Amygdala (tissue), 56 donors: ENCODE data around the gene C1QBP.

Experiments used
- DNase-seq, 56 donors: peaks; one replicate each; lab custom pipeline; 2025; lab: John Stamatoyannopoulos, UW

C1QBP gene

GRCh38 chr17:5438716-5439445 is at the start of gene C1QBP:
TSS of gene C1QBP (minus strand) at chr17:5439155. CDS start at chr17:5439073, 82 bp downstream.
- peak; percentile 36 to 93 (median 80) for DNase-seq

DNA sequence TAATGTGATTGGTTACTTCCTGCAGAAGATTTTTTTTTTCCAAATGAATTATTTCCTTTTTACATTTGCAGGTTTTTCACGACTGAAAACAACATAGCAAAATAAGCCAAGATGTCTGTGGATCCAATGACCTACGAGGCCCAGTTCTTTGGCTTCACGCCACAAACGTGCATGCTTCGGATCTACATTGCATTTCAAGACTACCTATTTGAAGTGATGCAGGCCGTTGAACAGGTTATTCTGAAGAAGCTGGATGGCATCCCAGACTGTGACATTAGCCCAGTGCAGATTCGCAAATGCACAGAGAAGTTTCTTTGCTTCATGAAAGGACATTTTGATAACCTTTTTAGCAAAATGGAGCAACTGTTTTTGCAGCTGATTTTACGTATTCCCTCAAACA is 49.8 kb upstream of the C1QBP start:
- DNase-seq: no peak

DNA sequence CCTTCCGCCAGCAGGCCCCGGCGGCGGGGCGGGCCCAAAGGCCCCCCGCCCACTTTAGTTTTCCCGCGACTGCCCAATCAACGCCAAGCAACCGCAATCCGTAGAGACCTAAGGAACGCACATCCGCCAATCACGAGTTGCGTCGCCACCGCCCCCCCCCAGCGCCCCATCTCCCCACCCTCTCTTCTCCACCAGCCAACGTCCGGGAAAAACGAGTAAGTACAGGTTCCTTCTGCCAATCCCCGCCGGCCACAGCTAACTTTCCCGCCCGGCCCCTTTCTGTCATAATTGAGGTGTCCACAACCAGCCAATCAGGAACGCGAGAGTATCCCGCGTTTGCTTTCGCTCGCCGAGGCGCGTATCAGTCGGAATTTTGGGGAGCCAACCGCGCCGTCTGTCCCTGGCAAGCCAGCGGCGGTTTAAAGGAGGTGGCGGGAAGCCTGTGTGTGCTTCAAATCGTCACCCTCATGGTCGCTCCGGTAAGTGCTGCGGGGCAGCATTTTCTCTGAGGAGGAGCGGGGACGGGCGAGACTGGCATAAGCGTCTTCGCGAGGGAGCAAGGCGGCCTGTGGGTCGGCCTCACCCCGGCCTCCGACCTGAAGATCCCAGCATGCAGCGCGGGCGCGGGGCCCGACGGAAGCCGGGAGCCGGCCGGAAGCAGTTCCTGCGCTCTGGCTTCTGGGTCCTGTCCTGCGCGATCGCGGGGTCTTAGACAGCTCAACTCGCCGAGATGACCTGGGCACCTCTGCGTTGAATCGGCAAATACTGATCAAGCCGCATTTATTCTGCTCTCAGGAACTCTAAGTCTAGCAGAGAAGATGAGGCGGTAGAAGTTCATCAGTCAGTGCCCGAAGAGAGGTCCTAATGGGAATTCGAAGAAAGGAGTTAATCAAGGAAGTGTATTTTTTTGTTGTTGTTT is 47.5 kb upstream of the C1QBP start, which contains the start of gene MIS12:
TSS of gene MIS12 (plus strand) at position 361 of the 919 bp plus-strand sequence. CDS start 2,297 bp downstream, outside the sequence.
- peak; percentile 61 to 100 (median 98) for DNase-seq

- DNase-seq: peak in 1 of 56 donors; percentile 49
Measured at GRCh38 chr17:5485270-5486205, 46.6 kb upstream of the C1QBP start, which contains the start of gene DERL2. TSS of gene DERL2 (minus strand) at chr17:5486178. CDS start at chr17:5486161, 17 bp downstream.

DNA sequence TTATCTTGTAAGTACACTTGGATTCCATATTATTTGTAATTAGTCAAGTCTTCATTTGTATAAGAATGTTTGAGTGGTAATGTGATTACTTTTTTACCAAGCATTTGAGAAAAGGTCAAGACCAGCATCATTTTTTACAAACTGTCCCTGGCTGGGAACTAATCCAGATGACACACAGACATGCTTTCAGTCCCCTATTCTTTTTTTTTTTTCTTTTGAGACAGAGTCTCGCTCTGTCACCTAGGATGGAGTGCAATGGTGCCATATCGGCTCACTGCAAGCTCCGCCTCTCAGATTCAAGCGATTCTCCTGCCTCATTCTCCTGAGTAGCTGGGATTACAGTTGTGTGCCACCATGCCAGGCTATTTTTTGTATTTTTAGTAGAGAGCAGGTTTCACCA is 42.5 kb upstream of the C1QBP start:
- no peak for DNase-seq

DNA sequence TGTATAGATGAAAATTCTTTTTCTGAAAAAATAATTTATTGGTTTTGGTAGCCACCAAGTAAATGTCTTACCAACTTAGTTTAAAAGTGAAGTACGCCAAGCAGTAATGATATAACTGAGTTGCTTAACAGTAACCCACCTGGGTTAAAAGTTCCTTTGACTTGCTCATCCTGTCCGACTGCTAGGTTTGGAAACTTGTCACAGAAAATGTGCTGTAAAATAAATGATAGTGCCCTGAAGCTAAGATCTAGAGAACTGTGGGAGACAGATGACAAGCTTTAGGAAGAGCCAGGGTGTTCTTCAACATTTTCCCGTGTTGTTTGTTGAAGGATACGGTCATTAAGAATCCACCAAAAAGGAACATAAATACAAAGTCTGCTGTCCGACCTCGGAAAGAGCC is 42.0 kb upstream of the C1QBP start:
- DNase-seq: no peak

DNA sequence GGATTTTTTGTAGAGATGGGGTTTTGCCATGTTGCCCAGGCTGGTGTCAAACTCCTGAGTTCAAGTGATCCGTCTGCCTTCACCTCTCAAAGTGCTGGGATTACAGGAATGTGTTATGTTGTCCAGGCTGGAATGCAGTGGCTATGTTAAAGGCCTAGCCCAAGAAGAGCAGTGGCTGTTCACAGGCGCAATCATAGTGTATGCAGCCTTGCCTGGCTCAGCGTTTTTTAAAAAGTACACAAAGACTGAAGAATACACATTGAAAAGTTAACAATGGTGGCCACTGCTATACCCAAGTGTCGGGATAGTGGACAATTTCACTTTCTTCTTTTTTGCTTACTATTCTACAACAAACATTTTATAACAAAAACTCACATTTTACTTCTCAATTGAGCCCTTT is 40.0 kb upstream of the C1QBP start:
- no peak for DNase-seq

DNA sequence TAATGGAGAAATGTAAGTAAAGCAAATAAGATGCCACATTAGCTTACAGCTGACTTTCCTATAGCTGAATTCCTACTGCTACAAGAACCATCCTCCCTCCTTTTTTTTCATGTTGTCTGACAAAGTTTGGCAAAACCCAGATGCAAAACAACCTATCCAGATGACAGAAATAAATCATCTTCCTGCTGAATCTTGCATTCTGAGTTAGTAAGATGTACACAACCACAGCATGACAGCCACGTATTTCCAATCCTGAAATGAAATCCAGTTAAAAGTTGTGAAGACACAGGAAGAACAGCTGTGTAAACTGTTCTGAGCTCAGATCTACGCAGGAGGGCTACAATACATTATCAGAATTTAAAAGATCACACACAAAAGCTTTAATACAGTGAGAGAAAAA is 35.0 kb upstream of the C1QBP start:
- DNase-seq: no peak

DNA sequence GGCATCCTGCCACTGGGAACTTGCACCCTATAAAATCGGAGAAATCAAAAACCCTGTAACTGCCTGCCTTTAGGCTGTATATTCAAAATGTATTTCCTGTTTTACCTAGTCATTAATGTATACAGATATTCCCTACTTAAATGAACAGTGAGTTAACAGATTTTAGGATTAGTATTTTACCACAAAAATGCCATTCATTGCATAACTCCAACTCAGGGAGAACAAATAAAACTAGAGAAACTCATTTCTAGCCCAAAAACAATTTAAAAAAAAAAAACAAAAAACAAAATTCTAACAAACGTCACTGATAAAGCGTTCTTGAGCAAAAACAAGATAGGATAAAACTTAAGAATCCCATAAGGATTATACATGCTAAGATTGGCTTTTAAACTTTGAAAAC is 33.6 kb upstream of the C1QBP start:
- DNase-seq: no peak

GRCh38 chr17:5468075-5468473 is 29.1 kb upstream of the C1QBP start:
- peak in 3 of 56 donors; percentile 21 to 41 (median 27) for DNase-seq

- DNase-seq: no peak
Measured at GRCh38 chr17:5467416-5467815, 28.5 kb upstream of the C1QBP start.

DNA sequence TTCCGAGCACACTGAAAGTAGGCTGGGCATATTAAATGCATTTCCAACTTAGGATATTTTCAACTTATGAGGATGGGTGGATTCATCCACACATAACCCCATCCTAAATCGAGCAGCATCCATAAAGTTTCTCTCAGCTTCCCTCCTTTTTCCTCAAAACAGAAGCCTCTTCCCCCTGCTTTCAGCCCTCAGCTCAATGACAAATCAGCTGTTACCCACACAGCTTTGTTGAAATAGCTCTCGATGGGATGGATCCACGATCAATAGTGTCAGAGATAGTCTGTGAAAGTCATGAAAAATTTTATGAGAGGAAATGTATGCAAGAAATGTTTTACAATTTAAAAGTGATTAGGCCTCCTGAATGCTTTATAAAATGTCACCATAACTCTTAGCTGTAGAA is 27.3 kb upstream of the C1QBP start:
- no peak for DNase-seq

DNA sequence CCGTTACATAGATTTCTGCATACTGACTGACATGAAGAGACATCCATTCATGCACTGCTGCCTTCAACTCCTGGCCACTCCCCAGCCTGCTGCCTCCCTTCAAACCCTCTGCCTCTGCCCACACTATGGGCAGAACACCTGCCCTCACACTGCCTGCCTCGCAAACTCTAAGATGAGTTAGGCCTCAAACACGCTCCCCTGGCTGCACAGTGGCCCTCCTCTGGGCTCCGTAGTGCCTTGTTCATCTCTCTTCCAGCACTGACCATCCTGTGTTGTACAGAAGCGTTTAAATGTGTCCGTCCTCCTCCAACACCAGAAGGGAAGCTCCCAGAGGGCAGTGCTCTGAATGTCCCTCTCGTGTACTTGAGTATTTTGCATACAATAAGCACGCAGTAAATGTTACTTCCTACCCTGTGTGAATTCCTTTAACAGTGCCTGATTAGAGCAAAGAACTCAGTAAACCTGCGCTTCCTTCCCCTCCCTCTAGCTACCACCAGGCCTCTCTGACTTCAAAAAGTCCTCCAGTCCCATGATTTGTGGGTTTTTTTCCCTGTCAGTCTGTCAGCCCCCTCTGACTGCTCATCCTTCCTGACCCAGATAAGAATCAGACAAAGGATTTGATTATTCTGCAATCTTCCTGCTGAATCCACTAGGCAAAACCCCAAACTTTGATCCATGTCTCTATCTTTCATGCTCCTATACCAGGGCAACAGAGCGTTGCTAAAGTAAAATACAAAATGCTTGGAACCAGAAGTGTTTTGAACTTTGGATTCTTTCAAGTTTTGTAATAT is 26.0 kb upstream of the C1QBP start:
- DNase-seq: no peak

- DNase-seq: peak in 53 of 56 donors; percentile 5 to 91 (median 68)
Measured at GRCh38 chr17:5446786-5447185, 7.8 kb upstream of the C1QBP start.

DNA sequence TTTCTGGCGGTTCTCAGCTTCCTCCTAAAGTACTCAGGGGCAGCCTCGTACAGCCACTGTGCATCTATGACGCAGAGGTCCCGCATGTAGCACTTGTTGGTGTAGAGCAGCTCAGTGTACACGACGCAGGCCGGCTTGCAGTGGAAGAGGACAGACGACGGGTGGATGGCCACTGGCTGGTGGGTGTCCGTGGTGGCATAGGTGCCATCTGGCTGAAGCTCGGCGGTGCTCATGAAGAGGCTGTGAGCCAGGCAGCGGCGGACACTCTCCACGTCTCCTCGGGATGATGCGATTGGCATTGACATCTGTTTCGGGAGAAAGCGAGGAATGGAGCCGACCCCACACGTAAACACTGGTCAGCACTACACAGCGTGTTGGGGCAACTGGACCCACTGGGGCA is 5.3 kb upstream of the C1QBP start:
- DNase-seq: no peak

GRCh38 chr17:5443728-5444127 is 4.8 kb upstream of the C1QBP start:
- no peak for DNase-seq

DNA sequence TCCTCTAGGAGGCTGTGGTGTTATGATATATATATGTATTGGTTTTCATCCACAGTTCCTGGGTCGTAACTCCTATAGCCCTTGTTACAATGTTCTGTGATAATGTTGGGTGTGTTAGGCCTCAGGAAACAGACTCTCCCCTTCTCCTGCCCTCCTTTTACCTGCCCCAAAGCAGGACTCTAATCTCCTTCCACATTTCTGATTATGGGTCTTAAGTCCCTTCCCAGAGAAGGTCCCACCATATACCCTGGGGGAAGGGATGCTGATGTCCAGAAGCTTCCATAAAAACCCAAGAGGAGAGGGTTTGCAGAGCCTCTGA is 450 bp upstream of the C1QBP start:
- no peak for DNase-seq

GRCh38 chr17:5437721-5438317 is 1.1 kb downstream of the C1QBP start:
- no peak for DNase-seq

- DNase-seq: peak in 20 of 56 donors; percentile 1 to 54 (median 12)
Measured at GRCh38 chr17:5435781-5436315, 3.1 kb downstream of the C1QBP start.
